ENCODE results near the gene CORO2A. TPM values are rescaled to one million over a fixed set of nuclear protein-coding genes. Genes with fewer than 3 reads are reported as not detected.

Gene CORO2A
- total RNA-seq, 1 experiment from 2014 or later = 15.8 TPM

GRCh38 chr9:98084396-98084795, 108.0 kb downstream of the CORO2A start:
- Histone ChIP-seq H3K4me1 (ENCODE audit: insufficient read depth, low read length) (no peaks in the 10 kb centered on the region; the same call in 1 of the 2 replicates), H3T11ph (ENCODE audit: low read length) (no peak overlapping the region), H3K27ac (ENCODE audit: insufficient read length, low read depth, low read length) (no peak overlapping the region), H2AK5ac (ENCODE audit: insufficient read length, low read length) (no peak overlapping the region), H3K79me1 (ENCODE audit: insufficient read depth, low read depth, low read length, poor library complexity, severe bottlenecking) (no peaks in the 10 kb centered on the region), H3K9ac (ENCODE audit: extremely low read depth, insufficient read length, low read length) (no peak overlapping the region), H4K20me1 (ENCODE audit: control insufficient read depth, insufficient read depth, insufficient read length) (no peaks in the 10 kb centered on the region), H4K5ac (ENCODE audit: insufficient read length, low read depth, low read length) (no peak overlapping the region), H3K9me3 (ENCODE audit: control insufficient read depth, low read depth, low read length) (no peaks in the 10 kb centered on the region), H4K8ac (replicated peaks; ENCODE audit: insufficient read length, low read depth, low read length) (no peak overlapping the region), H3K4ac (ENCODE audit: low read depth, low read length) (no peak overlapping the region), H3K79me2 (ENCODE audit: insufficient read depth, low read length) (no peaks in the 10 kb centered on the region), H3K27me3 (ENCODE audit: insufficient read depth, low read length) (no peaks in the 10 kb centered on the region), H3K23ac (ENCODE audit: insufficient read length, low read depth, low read length) (no peak overlapping the region), H2BK5ac (ENCODE audit: insufficient read length, low read length) (no peak overlapping the region), H2AFZ (ENCODE audit: low read length) (no peak overlapping the region), H2BK120ac (ENCODE audit: low read depth, low read length, poor library complexity, severe bottlenecking) (no peak overlapping the region), H3K14ac (ENCODE audit: insufficient read depth, low read length) (no peak overlapping the region), H3K23me2 (ENCODE audit: insufficient read length, low read depth, low read length, poor library complexity, severe bottlenecking) (no peaks in the 10 kb centered on the region), H3K4me2 (ENCODE audit: insufficient read depth, insufficient read length, low read length) (no peak overlapping the region), H3K56ac (ENCODE audit: insufficient read length, low read depth, low read length) (no peak overlapping the region), H4K91ac (ENCODE audit: insufficient read length, low read depth, low read length) (no peak overlapping the region), H2BK20ac (ENCODE audit: low read depth, low read length, poor library complexity, severe bottlenecking) (no peak overlapping the region), H2BK15ac (ENCODE audit: low read depth, low read length) (no peak overlapping the region), H2BK12ac (ENCODE audit: insufficient read length, low read depth, low read length) (no peak overlapping the region), H3K18ac (ENCODE audit: insufficient read length, low read depth, low read length) (no peak overlapping the region)
- Mint-ChIP-seq H3K27ac (no peak overlapping the region), H3K36me3 (ENCODE audit: insufficient read depth in 1 of 3, low read depth in 3 of 3) (peaks cover 6 to 41% (median 33%) of the 10 kb centered on the region in 3 experiments), H3K4me1 (peaks cover 19 to 24% of the 10 kb centered on the region in 2 experiments), H3K9me3 (peaks cover 0 to 4% of the 10 kb centered on the region in 2 experiments; a peak in 2 of 5 replicates), H3K27me3 (ENCODE audit: low read depth) (peaks cover 10% of the 10 kb centered on the region), H3K4me3 (no peak overlapping the region)
- no peak for DNase-seq
- TF ChIP-seq, protein P1, sequence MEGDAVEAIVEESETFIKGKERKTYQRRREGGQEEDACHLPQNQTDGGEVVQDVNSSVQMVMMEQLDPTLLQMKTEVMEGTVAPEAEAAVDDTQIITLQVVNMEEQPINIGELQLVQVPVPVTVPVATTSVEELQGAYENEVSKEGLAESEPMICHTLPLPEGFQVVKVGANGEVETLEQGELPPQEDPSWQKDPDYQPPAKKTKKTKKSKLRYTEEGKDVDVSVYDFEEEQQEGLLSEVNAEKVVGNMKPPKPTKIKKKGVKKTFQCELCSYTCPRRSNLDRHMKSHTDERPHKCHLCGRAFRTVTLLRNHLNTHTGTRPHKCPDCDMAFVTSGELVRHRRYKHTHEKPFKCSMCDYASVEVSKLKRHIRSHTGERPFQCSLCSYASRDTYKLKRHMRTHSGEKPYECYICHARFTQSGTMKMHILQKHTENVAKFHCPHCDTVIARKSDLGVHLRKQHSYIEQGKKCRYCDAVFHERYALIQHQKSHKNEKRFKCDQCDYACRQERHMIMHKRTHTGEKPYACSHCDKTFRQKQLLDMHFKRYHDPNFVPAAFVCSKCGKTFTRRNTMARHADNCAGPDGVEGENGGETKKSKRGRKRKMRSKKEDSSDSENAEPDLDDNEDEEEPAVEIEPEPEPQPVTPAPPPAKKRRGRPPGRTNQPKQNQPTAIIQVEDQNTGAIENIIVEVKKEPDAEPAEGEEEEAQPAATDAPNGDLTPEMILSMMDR (conservative IDR thresholded peaks at IDR 0.05) = no peak
- no CpG with 5 or more reads among the region's 3 CpGs for WGBS (ENCODE audit: extremely low coverage, insufficient read length, low lambda C conversion rate)
